Panc1 (cell line): ENCODE data around the gene RETSAT. TPM values are rescaled to one million over a fixed set of nuclear protein-coding genes. Genes with fewer than 3 reads are reported as not detected.

Source experiments
- ATAC-seq: fragments of 200-7000 bp; cut with Tn5 transposase; 2 replicates; pipeline ENCODE4 v1.9.1; 2020; ENCODE audit warnings: mild to moderate bottlenecking, moderate library complexity
- BruUV-seq: library from RNA; stranded (reverse); fragments of 400-500 nt; replicated peaks from 2 replicates; lab custom pipeline; 2021; lab: Mats Ljungman, UMichigan
- CTCF ChIA-PET: fragments of 300-600 bp; sonication (Branson Sonifier 250); formaldehyde crosslinking; loops from one replicate; lab custom pipeline; 2022; ENCODE audit warnings: antibody characterized with exemption; lab: Charles Lee
- POLR2A ChIA-PET: fragments of 300-600 bp; sonication (Branson Sonifier 250); formaldehyde crosslinking; loops from one replicate; lab custom pipeline; 2022; ENCODE audit warnings: antibody characterized with exemption; lab: Charles Lee
- DNase-seq: peaks from one replicate; pipeline ENCODE4 v3.0.0-alpha.2; 2010; ENCODE audit warnings: low read depth, low spot score
- H3K27ac ChIP-seq: 2 replicates; pipeline ENCODE4 v1.5.1; 2011; ENCODE audit warnings: mild to moderate bottlenecking, low read length, inconsistent platforms
- H3K27me3 ChIP-seq: fragments of 200-500 bp; sonication (Bioruptor generic); 2 replicates; pipeline ENCODE4 v1.6.0; 2014; ENCODE audit warnings: low read length, inconsistent platforms; ENCODE audit not compliant: control insufficient read depth, insufficient read depth
- H3K36me3 ChIP-seq: fragments of 200-500 bp; sonication (Bioruptor generic); 2 replicates; pipeline ENCODE4 v1.5.1; 2014; ENCODE audit warnings: inconsistent platforms, mild to moderate bottlenecking, low read length, moderate library complexity; ENCODE audit not compliant: control insufficient read depth, insufficient read depth
- H3K4me1 ChIP-seq: 2 replicates; pipeline ENCODE4 v1.5.1; 2011; ENCODE audit warnings: inconsistent platforms, mild to moderate bottlenecking, low read length, moderate library complexity; ENCODE audit not compliant: control insufficient read depth, insufficient read depth
- H3K4me3 ChIP-seq, 2 experiments: 2 replicates each; pipeline ENCODE4 v1.5.1; 2011 to 2012; ENCODE audit warnings: low read depth in 2 of 2, low read length in 2 of 2, mild to moderate bottlenecking in 2 of 2, inconsistent platforms in 1 of 2, moderate library complexity in 1 of 2
- H3K9me3 ChIP-seq: fragments of 200-500 bp; sonication (Bioruptor generic); 2 replicates; pipeline ENCODE4 v1.5.1; 2014; ENCODE audit warnings: low read depth, mild to moderate bottlenecking, inconsistent platforms, low read length, moderate library complexity; ENCODE audit not compliant: control insufficient read depth, insufficient read depth
- POLR2AphosphoS5 ChIP-seq: IDR thresholded peaks from 2 replicates; pipeline ENCODE4 v1.6.1; 2012; ENCODE audit warnings: mild to moderate bottlenecking, low read depth, low read length, moderate library complexity
- SIN3A ChIP-seq: IDR thresholded peaks from 2 replicates; pipeline ENCODE4 v1.6.1; 2012; ENCODE audit warnings: low read depth, mild to moderate bottlenecking, low read length, moderate library complexity, borderline replicate concordance; ENCODE audit not compliant: insufficient read depth
- TCF7L2 ChIP-seq: IDR thresholded peaks from 2 replicates; pipeline ENCODE4 v1.6.1; 2011; ENCODE audit warnings: mild to moderate bottlenecking, low read depth, low read length, inconsistent platforms
- in situ Hi-C: cut with HindIII; loops from 2 replicates; pipeline ENCODE4 v1.10.0; 2016; ENCODE audit warnings: low sequenced_read_pairs, low pct_unique_long_range_greater_than_20kb
- intact Hi-C: fragments of 100-400 bp; cut with micrococcal nuclease; formaldehyde crosslinking; loops from one replicate; pipeline ENCODE4 v1.10.0; 2022; ENCODE audit not compliant: unreplicated experiment
- total RNA-seq: library from RNA; stranded (reverse); gene quantifications from one replicate; pipeline ENCODE4 v1.2.1, GENCODE V29; 2021; ENCODE audit not compliant: unreplicated experiment
- TF ChIP-seq, protein P1 (sequence below): fragments of 450-650 bp; IDR thresholded peaks from 2 replicates; pipeline ENCODE4 v1.5.1; 2017; ENCODE audit warnings: mild to moderate bottlenecking
- TF ChIP-seq, protein P2 (sequence below), 2 experiments: IDR thresholded peaks; 2 replicates each; pipeline ENCODE4 v1.6.1; 2011 to 2012; ENCODE audit warnings: low read depth in 2 of 2, control low read depth in 1 of 2, low read length in 1 of 2, mild to moderate bottlenecking in 1 of 2, moderate library complexity in 1 of 2; ENCODE audit not compliant: insufficient read depth in 1 of 2

Gene RETSAT
- total RNA-seq, 1 experiment from 2014 or later = 50.9 TPM

DNA sequence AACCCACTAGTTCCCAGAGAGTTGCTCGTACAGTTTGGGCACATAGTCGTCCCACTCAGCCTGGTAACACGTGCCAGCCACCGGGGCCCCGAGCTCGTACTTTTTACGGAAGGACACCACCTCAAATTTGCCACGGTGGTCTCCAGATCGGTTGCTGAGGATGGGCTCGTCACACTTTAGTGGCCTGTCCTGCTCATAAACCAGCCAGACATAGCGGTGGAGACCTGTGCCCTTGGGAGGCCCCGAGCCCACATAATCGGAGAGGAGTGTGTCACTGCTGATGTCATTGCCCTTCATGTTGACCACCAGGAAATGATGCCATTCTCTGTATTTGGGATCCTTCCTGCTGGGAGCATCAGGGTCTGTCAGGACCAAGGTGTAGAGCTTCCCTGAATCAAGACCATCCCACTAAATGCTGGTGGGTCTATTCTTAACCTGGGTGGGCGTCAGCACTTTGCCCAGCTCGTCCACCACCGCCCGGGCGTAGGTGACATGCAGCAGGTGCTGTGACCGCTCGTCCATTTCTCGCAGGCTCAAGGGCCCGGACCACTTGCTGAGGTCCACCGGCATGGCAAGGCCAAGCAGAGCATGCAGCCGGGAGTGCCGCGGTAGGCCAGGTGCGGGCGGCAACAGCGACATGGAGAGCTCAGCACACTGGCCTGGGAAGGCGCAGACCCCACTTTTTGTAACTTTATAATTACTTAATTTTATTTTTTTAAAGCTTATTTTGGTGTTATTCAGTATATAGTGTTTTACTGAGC, 12.9 kb downstream of the RETSAT start:
- CTCF ChIA-PET = no interaction called here

DNA sequence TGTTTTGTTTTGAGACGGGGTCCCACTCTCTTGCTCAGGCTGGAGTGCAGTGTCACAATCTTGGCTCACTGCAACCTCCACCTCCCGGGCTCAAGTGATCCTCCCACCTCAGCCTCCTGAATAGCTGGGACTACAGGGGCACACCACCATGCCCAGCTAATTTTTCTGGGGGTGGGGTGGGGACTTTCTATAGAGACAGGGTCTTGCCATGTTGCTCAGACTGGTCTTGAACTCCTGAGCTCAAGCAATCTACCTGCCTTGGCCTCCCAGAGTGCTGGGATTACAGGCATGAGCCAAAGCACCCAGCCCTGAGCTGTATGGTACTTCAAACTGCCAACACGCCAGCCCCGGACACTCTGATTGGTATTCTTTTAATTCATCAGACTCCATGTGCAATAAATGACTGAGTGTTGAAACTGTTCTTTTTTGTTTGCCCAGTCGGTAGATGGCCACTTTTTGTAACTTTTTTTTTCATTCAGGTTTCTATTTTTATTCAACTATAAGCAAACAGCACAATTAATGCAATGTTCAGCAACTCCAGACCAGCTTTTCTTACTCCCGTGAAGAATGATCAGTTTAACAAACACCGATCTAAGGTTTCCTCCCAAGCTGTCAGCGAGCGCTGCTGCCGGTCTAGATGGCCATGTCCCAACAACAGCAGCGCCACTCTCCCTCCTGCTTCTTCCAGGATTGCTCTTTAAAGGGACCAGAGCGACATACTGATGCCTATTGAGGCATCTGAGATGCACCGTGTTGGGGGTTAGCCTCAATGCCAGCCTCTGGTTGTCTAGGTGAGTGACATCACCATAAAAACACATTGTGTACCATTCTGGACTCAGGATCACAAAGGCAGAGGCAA, 14.1 kb downstream of the RETSAT start:
- ChIA-PET POLR2A (interaction anchor here (0.6 kb wide), 1 partner anchor 181 kb away, joined by 8 read pairs; no protein-coding TSS in a partner anchor), CTCF (no interaction called here)

More for the DNA sequence above, 12.9 kb downstream of the RETSAT start:
- Histone ChIP-seq H3K36me3 (no peaks in the 10 kb centered on the region), H3K27me3 (no peaks in the 10 kb centered on the region), H3K4me3 (no peak overlapping the region), H3K4me1 (no peaks in the 10 kb centered on the region), H3K27ac (no peak overlapping the region), H3K9me3 (no peaks in the 10 kb centered on the region)
- intact Hi-C loops (no loop called here), in situ Hi-C loops (no loop called here)
- TF ChIP-seq SIN3A = no peak
- TF ChIP-seq TCF7L2 = no peak
- TF ChIP-seq, protein P1, sequence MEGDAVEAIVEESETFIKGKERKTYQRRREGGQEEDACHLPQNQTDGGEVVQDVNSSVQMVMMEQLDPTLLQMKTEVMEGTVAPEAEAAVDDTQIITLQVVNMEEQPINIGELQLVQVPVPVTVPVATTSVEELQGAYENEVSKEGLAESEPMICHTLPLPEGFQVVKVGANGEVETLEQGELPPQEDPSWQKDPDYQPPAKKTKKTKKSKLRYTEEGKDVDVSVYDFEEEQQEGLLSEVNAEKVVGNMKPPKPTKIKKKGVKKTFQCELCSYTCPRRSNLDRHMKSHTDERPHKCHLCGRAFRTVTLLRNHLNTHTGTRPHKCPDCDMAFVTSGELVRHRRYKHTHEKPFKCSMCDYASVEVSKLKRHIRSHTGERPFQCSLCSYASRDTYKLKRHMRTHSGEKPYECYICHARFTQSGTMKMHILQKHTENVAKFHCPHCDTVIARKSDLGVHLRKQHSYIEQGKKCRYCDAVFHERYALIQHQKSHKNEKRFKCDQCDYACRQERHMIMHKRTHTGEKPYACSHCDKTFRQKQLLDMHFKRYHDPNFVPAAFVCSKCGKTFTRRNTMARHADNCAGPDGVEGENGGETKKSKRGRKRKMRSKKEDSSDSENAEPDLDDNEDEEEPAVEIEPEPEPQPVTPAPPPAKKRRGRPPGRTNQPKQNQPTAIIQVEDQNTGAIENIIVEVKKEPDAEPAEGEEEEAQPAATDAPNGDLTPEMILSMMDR = no peak
- no peak for TF ChIP-seq POLR2AphosphoS5
- TF ChIP-seq, protein P2, sequence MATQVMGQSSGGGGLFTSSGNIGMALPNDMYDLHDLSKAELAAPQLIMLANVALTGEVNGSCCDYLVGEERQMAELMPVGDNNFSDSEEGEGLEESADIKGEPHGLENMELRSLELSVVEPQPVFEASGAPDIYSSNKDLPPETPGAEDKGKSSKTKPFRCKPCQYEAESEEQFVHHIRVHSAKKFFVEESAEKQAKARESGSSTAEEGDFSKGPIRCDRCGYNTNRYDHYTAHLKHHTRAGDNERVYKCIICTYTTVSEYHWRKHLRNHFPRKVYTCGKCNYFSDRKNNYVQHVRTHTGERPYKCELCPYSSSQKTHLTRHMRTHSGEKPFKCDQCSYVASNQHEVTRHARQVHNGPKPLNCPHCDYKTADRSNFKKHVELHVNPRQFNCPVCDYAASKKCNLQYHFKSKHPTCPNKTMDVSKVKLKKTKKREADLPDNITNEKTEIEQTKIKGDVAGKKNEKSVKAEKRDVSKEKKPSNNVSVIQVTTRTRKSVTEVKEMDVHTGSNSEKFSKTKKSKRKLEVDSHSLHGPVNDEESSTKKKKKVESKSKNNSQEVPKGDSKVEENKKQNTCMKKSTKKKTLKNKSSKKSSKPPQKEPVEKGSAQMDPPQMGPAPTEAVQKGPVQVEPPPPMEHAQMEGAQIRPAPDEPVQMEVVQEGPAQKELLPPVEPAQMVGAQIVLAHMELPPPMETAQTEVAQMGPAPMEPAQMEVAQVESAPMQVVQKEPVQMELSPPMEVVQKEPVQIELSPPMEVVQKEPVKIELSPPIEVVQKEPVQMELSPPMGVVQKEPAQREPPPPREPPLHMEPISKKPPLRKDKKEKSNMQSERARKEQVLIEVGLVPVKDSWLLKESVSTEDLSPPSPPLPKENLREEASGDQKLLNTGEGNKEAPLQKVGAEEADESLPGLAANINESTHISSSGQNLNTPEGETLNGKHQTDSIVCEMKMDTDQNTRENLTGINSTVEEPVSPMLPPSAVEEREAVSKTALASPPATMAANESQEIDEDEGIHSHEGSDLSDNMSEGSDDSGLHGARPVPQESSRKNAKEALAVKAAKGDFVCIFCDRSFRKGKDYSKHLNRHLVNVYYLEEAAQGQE (IDR thresholded peaks at IDR 0.05; ENCODE audit: insufficient read depth in 1 of 2, low read depth in 2 of 2, low read length in 1 of 2) = no peak
- POLR2A ChIA-PET = no interaction called here
- no TSS peak for BruUV-seq
- ATAC-seq = no peak
- no peak for DNase-seq

More for the DNA sequence above, 14.1 kb downstream of the RETSAT start:
- no peaks in the 10 kb centered on the region for H3K9me3 ChIP-seq
- DNase-seq (no peak), ATAC-seq (peak; percentile 47; the same call in 1 of the 2 replicates)
- no peaks in the 10 kb centered on the region for H3K27me3 ChIP-seq
- no peaks in the 10 kb centered on the region for H3K4me1 ChIP-seq
- no peaks in the 10 kb centered on the region for H3K36me3 ChIP-seq
- no peak overlapping the region for H3K4me3 ChIP-seq
- TF ChIP-seq POLR2AphosphoS5 (no peak), SIN3A (no peak), TCF7L2 (no peak)
- TF ChIP-seq, protein P2 (IDR thresholded peaks at IDR 0.05; ENCODE audit: insufficient read depth in 1 of 2, low read depth in 2 of 2, low read length in 1 of 2) = no peak
- TF ChIP-seq, protein P1 = no peak
- in situ Hi-C loops (no loop called here), intact Hi-C loops (no loop called here)
- no TSS peak for BruUV-seq
- no peak overlapping the region for H3K27ac ChIP-seq
